H1 (cell line): Measurements from ENCODE around the gene OMA1. TPM values are rescaled to one million over a fixed set of nuclear protein-coding genes. Genes with fewer than 3 reads are reported as not detected.

Source experiments
- CTCF ChIA-PET: fragments of 300-600 bp; sonication (Branson Sonifier 250); formaldehyde crosslinking; loops from one replicate; lab custom pipeline; 2021; ENCODE audit not compliant: partially characterized antibody; lab: Charles Lee
- POLR2A ChIA-PET: fragments of 300-600 bp; sonication (Branson Sonifier 250); formaldehyde crosslinking; loops from one replicate; lab custom pipeline; 2021; ENCODE audit warnings: inconsistent platforms; ENCODE audit not compliant: partially characterized antibody; lab: Charles Lee
- DNase-seq, 2 experiments: peaks; one replicate each; pipeline versions ENCODE4 v3.0.0 to v3.0.0-alpha.2; 2010 to 2022; ENCODE audit warnings: low spot score in 2 of 2, low read depth in 1 of 2, mixed read lengths in 1 of 2
- FAIRE-seq: peaks from 2 replicates; lab custom pipeline; 2011; peaks lifted over from hg19 to GRCh38; lab: Jason Lieb, UNC
- H2AFZ ChIP-seq: 2 replicates; pipeline ENCODE4 v1.8.1; 2012; ENCODE audit warnings: low read length, inconsistent platforms
- H2AK5ac ChIP-seq: 2 replicates; pipeline ENCODE4 v1.6.1; 2013; ENCODE audit warnings: low read depth, low read length
- H2BK120ac ChIP-seq: replicated peaks from 2 replicates; pipeline ENCODE3; 2013; ENCODE audit warnings: low read depth, low read length, inconsistent platforms
- H2BK12ac ChIP-seq: 2 replicates; pipeline ENCODE4 v1.6.1; 2013; ENCODE audit warnings: low read depth, low read length
- H2BK15ac ChIP-seq: 2 replicates; pipeline ENCODE4 v1.6.1; 2013; ENCODE audit warnings: low read length
- H2BK20ac ChIP-seq: 2 replicates; pipeline ENCODE4 v1.6.1; 2013; ENCODE audit warnings: low read length
- H2BK5ac ChIP-seq: 2 replicates; pipeline ENCODE4 v1.6.1; 2013; ENCODE audit warnings: low read depth, low read length
- H3K14ac ChIP-seq: 2 replicates; pipeline ENCODE4 v1.6.1; 2013; ENCODE audit warnings: inconsistent platforms; ENCODE audit not compliant: insufficient read length
- H3K18ac ChIP-seq: 2 replicates; pipeline ENCODE4 v1.6.1; 2013; ENCODE audit warnings: low read length; ENCODE audit errors: extremely low read depth
- H3K23ac ChIP-seq: 2 replicates; pipeline ENCODE4 v1.6.1; 2013; ENCODE audit warnings: inconsistent platforms; ENCODE audit not compliant: insufficient read length
- H3K23me2 ChIP-seq: 2 replicates; pipeline ENCODE4 v1.6.1; 2013; ENCODE audit warnings: low read depth, low read length
- H3K27ac ChIP-seq: 2 replicates; pipeline ENCODE4 v1.6.1; 2011; ENCODE audit warnings: low read depth, low read length, inconsistent platforms
- H3K27me3 ChIP-seq, 4 experiments: replicated peaks in 1 of 4; 1 replicate in 1 of 4; 2 replicates in 3 of 4; pipeline versions ENCODE4 v1.6.1 to v1.8.1; 2011 to 2013; ENCODE audit warnings: low read length in 3 of 4, mild to moderate bottlenecking in 3 of 4, inconsistent platforms in 2 of 4, mixed read lengths in 2 of 4, moderate library complexity in 1 of 4; ENCODE audit not compliant: control insufficient read depth in 3 of 4, insufficient read depth in 3 of 4; ENCODE audit errors: extremely low read depth in 1 of 4
- H3K36me3 ChIP-seq, 4 experiments: 2 replicates each; pipeline versions ENCODE4 v1.6.1 to v1.8.1; 2011 to 2013; ENCODE audit warnings: mild to moderate bottlenecking in 4 of 4, low read length in 3 of 4, moderate library complexity in 2 of 4, control low read depth in 1 of 4, inconsistent platforms in 1 of 4; ENCODE audit not compliant: insufficient read depth in 4 of 4, control insufficient read depth in 2 of 4
- H3K4ac ChIP-seq: replicated peaks from 2 replicates; pipeline ENCODE3; 2013; ENCODE audit warnings: low read length, low read depth, mixed read lengths, inconsistent platforms; ENCODE audit not compliant: insufficient read length
- H3K4me1 ChIP-seq, 4 experiments: replicated peaks in 1 of 4; 1 replicate in 1 of 4; 2 replicates in 3 of 4; pipeline versions ENCODE4 v1.6.1 to v1.8.1; 2011 to 2013; ENCODE audit warnings: low read length in 3 of 4, inconsistent platforms in 2 of 4, mixed read lengths in 1 of 4; ENCODE audit not compliant: insufficient read depth in 4 of 4, control insufficient read depth in 3 of 4
- H3K4me2 ChIP-seq, 2 experiments: 2 replicates each; pipeline versions ENCODE4 v1.6.1 to v1.8.1; 2011 to 2013; ENCODE audit warnings: low read depth in 2 of 2, low read length in 2 of 2, control low read depth in 1 of 2, inconsistent platforms in 1 of 2, mild to moderate bottlenecking in 1 of 2; ENCODE audit not compliant: insufficient read depth in 1 of 2
- H3K4me3 ChIP-seq, 4 experiments: fragments of 200-600, 300-600 bp in 1 of 4; sonication (generic), shearing (Covaris generic), sonication (Bioruptor Twin) in 1 of 4; 2 replicates each; pipeline versions ENCODE4 v1.5.1 to v1.8.1; 2011 to 2016; ENCODE audit warnings: low read length in 4 of 4, low read depth in 3 of 4, control low read depth in 2 of 4, inconsistent platforms in 2 of 4, mild to moderate bottlenecking in 2 of 4, mixed read lengths in 1 of 4, moderate library complexity in 1 of 4; ENCODE audit not compliant: insufficient read depth in 2 of 4; ENCODE audit errors: extremely low read depth in 1 of 4
- H3K56ac ChIP-seq: replicated peaks from 2 replicates; pipeline ENCODE3; 2013; ENCODE audit warnings: low read depth, mild to moderate bottlenecking, mixed read lengths, low read length, inconsistent platforms; ENCODE audit not compliant: insufficient read length
- H3K79me1 ChIP-seq: 2 replicates; pipeline ENCODE4 v1.6.1; 2013; ENCODE audit warnings: low read depth, low read length, control low read depth
- H3K79me2 ChIP-seq, 2 experiments: 2 replicates each; pipeline versions ENCODE4 v1.6.1 to v1.8.1; 2012 to 2013; ENCODE audit warnings: low read length in 2 of 2, mild to moderate bottlenecking in 2 of 2, inconsistent platforms in 1 of 2; ENCODE audit not compliant: insufficient read depth in 2 of 2, control insufficient read depth in 1 of 2
- H3K9ac ChIP-seq, 4 experiments: replicated peaks in 1 of 4; 1 replicate in 1 of 4; 2 replicates in 3 of 4; pipeline versions ENCODE4 v1.6.1 to v1.8.1; 2011 to 2013; ENCODE audit warnings: low read depth in 3 of 4, low read length in 3 of 4, control low read depth in 2 of 4, mild to moderate bottlenecking in 2 of 4, moderate library complexity in 2 of 4, inconsistent platforms in 1 of 4; ENCODE audit errors: extremely low read depth in 1 of 4
- H3K9me3 ChIP-seq, 2 experiments: 2 replicates each; pipeline versions ENCODE4 v1.6.1 to v1.8.1; 2012 to 2013; ENCODE audit warnings: mild to moderate bottlenecking in 2 of 2, moderate library complexity in 2 of 2, control low read depth in 1 of 2, inconsistent platforms in 1 of 2, low read depth in 1 of 2, low read length in 1 of 2, mixed read lengths in 1 of 2; ENCODE audit not compliant: insufficient read depth in 2 of 2
- H4K20me1 ChIP-seq, 2 experiments: replicated peaks in 1 of 2; 2 replicates each; pipeline versions ENCODE3 to v1.8.1; 2011 to 2013; ENCODE audit warnings: inconsistent platforms in 2 of 2, low read length in 2 of 2, mild to moderate bottlenecking in 1 of 2; ENCODE audit not compliant: insufficient read depth in 2 of 2, control insufficient read depth in 1 of 2
- H4K5ac ChIP-seq: 2 replicates; pipeline ENCODE4 v1.6.1; 2013; ENCODE audit warnings: low read length, low read depth, mixed read lengths, inconsistent platforms; ENCODE audit not compliant: insufficient read length
- H4K8ac ChIP-seq: 2 replicates; pipeline ENCODE4 v1.8.0; 2013; ENCODE audit warnings: mild to moderate bottlenecking, moderate library complexity, low read length, inconsistent platforms; ENCODE audit not compliant: insufficient read depth; ENCODE audit errors: extremely low read depth
- H4K91ac ChIP-seq: replicated peaks from 2 replicates; pipeline ENCODE3; 2013; ENCODE audit warnings: low read length, mixed read lengths, inconsistent platforms; ENCODE audit not compliant: insufficient read length
- HDAC6 ChIP-seq: IDR thresholded peaks from one replicate; pipeline ENCODE4 v1.7.1; 2012; ENCODE audit warnings: low read depth, mild to moderate bottlenecking, inconsistent platforms, low read length, moderate library complexity
- NANOG ChIP-seq: IDR thresholded peaks from 2 replicates; pipeline ENCODE4 v1.6.1; 2011; ENCODE audit warnings: low read length, low read depth, mild to moderate bottlenecking, inconsistent platforms; ENCODE audit not compliant: insufficient read depth, poor library complexity, severe bottlenecking
- POLR2AphosphoS5 ChIP-seq: IDR thresholded peaks from 2 replicates; pipeline ENCODE4 v1.6.1; 2011; ENCODE audit warnings: low read depth, low read length
- SP2 ChIP-seq: IDR thresholded peaks from 2 replicates; pipeline ENCODE4 v1.6.1; 2012; ENCODE audit warnings: mild to moderate bottlenecking, low read length, inconsistent platforms
- TCF12 ChIP-seq: IDR thresholded peaks from 2 replicates; pipeline ENCODE4 v1.6.1; 2011; ENCODE audit warnings: low read depth, mild to moderate bottlenecking, low read length
- polyA plus RNA-seq, 7 experiments: library from polyadenylated mRNA; depleted of rRNA in 3 of 7; stranded (reverse) in 5 of 7; unstranded in 2 of 7; fragments of >200 nt in 5 of 7; fragments of 200-250 nt in 2 of 7; gene quantifications; 1 replicate in 5 of 7; 2 replicates in 1 of 7; 4 replicates in 1 of 7; pipeline versions ENCODE4 v1.2.1 to v1.2.3, GENCODE V29; 2011 to 2013; ENCODE audit warnings: missing spikeins in 2 of 7, mixed read lengths in 2 of 7
- total RNA-seq: library from RNA; stranded (reverse); fragmentation: NEBNext Ultra II Directional; extraction: Animal tissue kit (Norgen Biotek cat#: 25700); gene quantifications from 2 replicates; pipeline ENCODE4 v1.2.1, GENCODE V29; 2021
- TF ChIP-seq, protein P1 (sequence below): IDR thresholded peaks from 2 replicates; pipeline ENCODE4 v1.6.1; 2011; ENCODE audit warnings: low read depth, mild to moderate bottlenecking, low read length; ENCODE audit not compliant: insufficient read depth
- TF ChIP-seq, protein P2 (sequence below), 3 experiments: IDR thresholded peaks; 1 replicate in 2 of 3; 2 replicates in 1 of 3; pipeline versions ENCODE4 v1.5.1 to v1.6.1; 2011; ENCODE audit warnings: low read length in 3 of 3, mild to moderate bottlenecking in 3 of 3, inconsistent platforms in 2 of 3, low read depth in 1 of 3, moderate library complexity in 1 of 3; ENCODE audit not compliant: insufficient read depth in 1 of 3; ENCODE audit errors: control extremely low read depth in 1 of 3

Gene OMA1
- total and polyA plus RNA-seq, 2 of the 8 experiments (the other 6 are each of a cell fraction or from before 2014, with no cell fraction given) = 7.7 to 11.7 TPM

DNA sequence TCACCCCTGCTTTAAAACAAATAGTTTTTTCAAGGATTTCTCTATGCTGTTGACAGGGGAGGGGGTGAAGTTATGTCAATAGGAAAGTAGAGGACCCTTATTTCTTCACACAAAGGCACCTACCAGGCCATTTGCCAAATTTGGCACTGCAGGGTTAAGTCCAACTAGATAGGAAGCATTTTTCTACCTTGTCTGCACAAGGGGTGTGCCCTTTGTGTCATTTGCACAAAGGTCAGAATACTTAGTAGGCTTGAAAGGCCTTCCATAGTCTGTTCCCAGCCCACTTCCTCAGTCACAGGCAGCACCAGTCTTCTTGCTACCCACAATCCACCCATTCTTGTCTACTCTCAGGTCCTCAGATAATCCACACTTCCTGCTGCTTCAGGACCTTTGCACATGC is 23.6 kb upstream of the OMA1 start:
- POLR2A ChIA-PET = no interaction called here
- H3K79me2 ChIP-seq = no peaks in the 10 kb centered on the region
- no peaks in the 10 kb centered on the region for H3K36me3 ChIP-seq
- no peak overlapping the region for H3K18ac ChIP-seq
- no peak overlapping the region for H3K4me2 ChIP-seq
- no peak overlapping the region for H4K8ac ChIP-seq
- no peak overlapping the region for H3K27ac ChIP-seq
- no peak overlapping the region for H3K4ac ChIP-seq
- no peak overlapping the region for H2AK5ac ChIP-seq
- no peaks in the 10 kb centered on the region for H3K9me3 ChIP-seq
- H4K20me1 ChIP-seq = no peaks in the 10 kb centered on the region
- no peaks in the 10 kb centered on the region for H3K23me2 ChIP-seq
- no peak overlapping the region for H2BK120ac ChIP-seq
- H3K56ac ChIP-seq = no peak overlapping the region
- CTCF ChIA-PET = no interaction called here
- H3K23ac ChIP-seq = no peak overlapping the region
- H2BK12ac ChIP-seq = no peak overlapping the region
- no peak overlapping the region for H2BK5ac ChIP-seq
- TF ChIP-seq, protein P1, sequence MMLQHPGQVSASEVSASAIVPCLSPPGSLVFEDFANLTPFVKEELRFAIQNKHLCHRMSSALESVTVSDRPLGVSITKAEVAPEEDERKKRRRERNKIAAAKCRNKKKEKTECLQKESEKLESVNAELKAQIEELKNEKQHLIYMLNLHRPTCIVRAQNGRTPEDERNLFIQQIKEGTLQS = no peak
- TF ChIP-seq POLR2AphosphoS5 (no peak), HDAC6 (no peak), TCF12 (no peak), SP2 (no peak), NANOG (no peak)
- TF ChIP-seq, protein P2, sequence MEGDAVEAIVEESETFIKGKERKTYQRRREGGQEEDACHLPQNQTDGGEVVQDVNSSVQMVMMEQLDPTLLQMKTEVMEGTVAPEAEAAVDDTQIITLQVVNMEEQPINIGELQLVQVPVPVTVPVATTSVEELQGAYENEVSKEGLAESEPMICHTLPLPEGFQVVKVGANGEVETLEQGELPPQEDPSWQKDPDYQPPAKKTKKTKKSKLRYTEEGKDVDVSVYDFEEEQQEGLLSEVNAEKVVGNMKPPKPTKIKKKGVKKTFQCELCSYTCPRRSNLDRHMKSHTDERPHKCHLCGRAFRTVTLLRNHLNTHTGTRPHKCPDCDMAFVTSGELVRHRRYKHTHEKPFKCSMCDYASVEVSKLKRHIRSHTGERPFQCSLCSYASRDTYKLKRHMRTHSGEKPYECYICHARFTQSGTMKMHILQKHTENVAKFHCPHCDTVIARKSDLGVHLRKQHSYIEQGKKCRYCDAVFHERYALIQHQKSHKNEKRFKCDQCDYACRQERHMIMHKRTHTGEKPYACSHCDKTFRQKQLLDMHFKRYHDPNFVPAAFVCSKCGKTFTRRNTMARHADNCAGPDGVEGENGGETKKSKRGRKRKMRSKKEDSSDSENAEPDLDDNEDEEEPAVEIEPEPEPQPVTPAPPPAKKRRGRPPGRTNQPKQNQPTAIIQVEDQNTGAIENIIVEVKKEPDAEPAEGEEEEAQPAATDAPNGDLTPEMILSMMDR (IDR thresholded peaks at IDR 0.05; ENCODE audit: control extremely low read depth in 1 of 3, insufficient read depth in 1 of 3, low read depth in 1 of 3, low read length in 3 of 3) = no peak
- peak in 1 of 2 experiments; percentile 7 for DNase-seq
- no peak overlapping the region for H2BK15ac ChIP-seq
- no peak overlapping the region for H2AFZ ChIP-seq
- peaks cover 0 to 11% (median 1%) of the 10 kb centered on the region in 4 experiments; a peak in 4 of 7 replicates for H3K4me1 ChIP-seq
- H3K4me3 ChIP-seq = no peak overlapping the region
- H3K14ac ChIP-seq = no peak overlapping the region
- H3K79me1 ChIP-seq = no peaks in the 10 kb centered on the region
- no peak for FAIRE-seq
- no peak overlapping the region for H4K91ac ChIP-seq
- H3K27me3 ChIP-seq = peaks cover 0 to 3% (median 1%) of the 10 kb centered on the region in 4 experiments; a peak in 2 of 7 replicates
- no peak overlapping the region for H4K5ac ChIP-seq
- H2BK20ac ChIP-seq = no peak overlapping the region
- no peak overlapping the region for H3K9ac ChIP-seq
